ENCODE data around the gene BCL2L14.

DNA sequence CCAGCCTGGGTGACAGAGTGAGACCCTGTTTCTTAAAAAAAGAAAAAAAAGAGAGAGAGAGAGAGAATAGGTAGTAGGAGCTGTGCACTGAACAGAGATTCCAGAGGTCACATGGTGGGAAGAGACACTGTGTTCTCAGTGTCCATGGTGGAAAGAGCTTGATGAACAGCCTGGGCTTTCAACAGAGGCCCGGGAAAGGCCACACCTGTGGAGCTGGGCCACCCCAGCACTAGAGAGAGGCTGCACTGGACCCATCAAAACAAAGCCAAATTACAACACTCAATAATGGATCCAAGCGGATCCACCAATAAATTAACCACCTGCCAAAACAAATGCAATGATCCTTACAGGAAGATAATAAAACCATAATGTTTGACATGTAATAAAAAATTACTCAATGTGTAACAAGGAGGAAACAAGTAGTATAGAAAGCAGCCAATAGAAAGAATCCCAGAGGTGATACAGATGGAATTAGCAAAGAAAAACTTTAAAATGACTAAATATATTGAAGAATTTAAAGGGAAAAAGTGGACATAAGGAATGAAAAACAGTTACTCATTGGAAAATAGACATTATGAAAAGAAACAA, 44.8 kb upstream of the BCL2L14 start:
- TF ChIP-seq CTCF (IDR thresholded peaks at IDR 0.05), result no peak
- no peak for TF ChIP-seq POLR2A (IDR thresholded peaks at IDR 0.05)

Measured in transverse colon (tissue), 3 donors.